GM12878 (cell line): ENCODE data around the gene SETD2. TPM values are rescaled to one million over a fixed set of nuclear protein-coding genes. Genes with fewer than 3 reads are reported as not detected.

Experiments used
- ATAC-seq: fragments of 200-7000 bp; cut with Tn5 transposase; 3 replicates; pipeline ENCODE4 v1.9.1; 2020; ENCODE audit warnings: mild to moderate bottlenecking, moderate library complexity
- BruUV-seq: library from RNA; stranded (reverse); fragments of 400-500 nt; replicated peaks from 2 replicates; lab custom pipeline; 2021; lab: Mats Ljungman, UMichigan
- CTCF ChIA-PET: fragments of 300-600 bp; sonication (Branson Sonifier 250); formaldehyde crosslinking; extraction: SDS; loops from one replicate; lab custom pipeline; 2021; ENCODE audit warnings: inconsistent platforms; lab: Yijun Ruan, JAX
- POLR2A ChIA-PET: fragments of 350-600 bp; formaldehyde crosslinking; extraction: SDS; loops from one replicate; lab custom pipeline; 2021; ENCODE audit warnings: inconsistent platforms; lab: Charles Lee
- RAD21 ChIA-PET: fragments of 300-600 bp; sonication (Branson Sonifier 250); formaldehyde crosslinking; loops from one replicate; lab custom pipeline; 2023; ENCODE audit warnings: antibody characterized with exemption; ENCODE audit not compliant: unreplicated experiment; lab: Charles Lee
- SMC1A ChIA-PET: fragments of 300-600 bp; sonication (Branson Sonifier 250); formaldehyde crosslinking; loops from one replicate; lab custom pipeline; 2023; ENCODE audit not compliant: unreplicated experiment, uncharacterized antibody; lab: Charles Lee
- DNase-seq: peaks from one replicate; pipeline ENCODE4 v3.0.0-alpha.2; 2011; ENCODE audit warnings: low read depth, low spot score
- FAIRE-seq: peaks from 3 replicates; lab custom pipeline; 2011; peaks lifted over from hg19 to GRCh38; lab: Jason Lieb, UNC
- H2AFZ ChIP-seq: 2 replicates; pipeline ENCODE4 v1.6.0; 2011; ENCODE audit warnings: low read depth, low read length, control low read depth; ENCODE audit not compliant: control insufficient read depth
- H3K27ac ChIP-seq: 2 replicates; pipeline ENCODE4 v1.5.1; 2011; ENCODE audit warnings: control low read depth; ENCODE audit not compliant: control insufficient read depth, insufficient read depth
- H3K27me3 ChIP-seq, 2 experiments: replicated peaks in 1 of 2; 2 replicates each; pipeline versions ENCODE4 v1.6.0 to v1.6.1; 2011; ENCODE audit warnings: low read length in 1 of 2; ENCODE audit not compliant: control insufficient read depth in 2 of 2, insufficient read depth in 2 of 2
- H3K36me3 ChIP-seq, 2 experiments: 2 replicates each; pipeline ENCODE4 v1.5.1; 2011; ENCODE audit warnings: low read length in 1 of 2; ENCODE audit not compliant: control insufficient read depth in 2 of 2, insufficient read depth in 2 of 2
- H3K4me1 ChIP-seq: 2 replicates; pipeline ENCODE4 v1.6.1; 2011; ENCODE audit warnings: mild to moderate bottlenecking, low read length, moderate library complexity, mixed read lengths; ENCODE audit not compliant: control insufficient read depth, insufficient read depth
- H3K4me2 ChIP-seq: 2 replicates; pipeline ENCODE4 v1.6.0; 2011; ENCODE audit warnings: control low read depth; ENCODE audit not compliant: control insufficient read depth, insufficient read depth
- H3K4me3 ChIP-seq: fragments of 200-600 bp; sonication (generic); 2 replicates; pipeline ENCODE4 v1.5.1; 2016
- H3K79me2 ChIP-seq: 2 replicates; pipeline ENCODE4 v1.6.0; 2011; ENCODE audit warnings: low read length; ENCODE audit not compliant: control insufficient read depth, insufficient read depth
- H3K9ac ChIP-seq: 2 replicates; pipeline ENCODE4 v1.8.0; 2011; ENCODE audit warnings: low read length, control low read depth, mixed read lengths; ENCODE audit not compliant: control insufficient read depth, insufficient read depth
- H3K9me3 ChIP-seq: replicated peaks from 3 replicates; pipeline ENCODE4 v1.5.1; 2011; ENCODE audit warnings: mild to moderate bottlenecking, low read length; ENCODE audit not compliant: control insufficient read depth, insufficient read depth
- H4K20me1 ChIP-seq: 2 replicates; pipeline ENCODE4 v1.6.0; 2011; ENCODE audit not compliant: control insufficient read depth, insufficient read depth
- ATF7 ChIP-seq: fragments of 450-650 bp; IDR thresholded peaks from 2 replicates; pipeline ENCODE4 v1.6.1; 2016; ENCODE audit warnings: low read depth, mild to moderate bottlenecking
- DPF2 ChIP-seq: fragments of 450-650 bp; IDR thresholded peaks from 2 replicates; pipeline ENCODE4 v1.6.1; 2017; ENCODE audit warnings: mild to moderate bottlenecking
- EZH2 ChIP-seq: IDR thresholded peaks from 2 replicates; pipeline ENCODE4 v1.6.1; 2012; ENCODE audit warnings: low read depth, mild to moderate bottlenecking, control low read depth, inconsistent platforms, low read length, borderline replicate concordance; ENCODE audit not compliant: control insufficient read depth
- IKZF2 ChIP-seq, 2 experiments: fragments of 450-650 bp; IDR thresholded peaks; 2 replicates each; pipeline ENCODE4 v1.6.1; 2017; ENCODE audit warnings: mild to moderate bottlenecking in 2 of 2, moderate library complexity in 2 of 2
- IRF4 ChIP-seq: IDR thresholded peaks from 2 replicates; pipeline ENCODE4 v1.6.1; 2011; ENCODE audit warnings: low read depth, low read length
- KAT2A ChIP-seq: conservative IDR thresholded peaks from 2 replicates; pipeline ENCODE4 v1.6.1; 2011; ENCODE audit warnings: low read depth, low read length; ENCODE audit not compliant: control insufficient read depth
- MTA2 ChIP-seq: fragments of 450-650 bp; IDR thresholded peaks from 2 replicates; pipeline ENCODE4 v1.6.1; 2016; ENCODE audit warnings: low read depth, mild to moderate bottlenecking, moderate library complexity
- POLR2AphosphoS2 ChIP-seq: IDR thresholded peaks from 2 replicates; pipeline ENCODE4 v1.6.1; 2011; ENCODE audit warnings: low read depth, mild to moderate bottlenecking, low read length, improper control_type of control experiment, moderate library complexity
- POU2F2 ChIP-seq: IDR thresholded peaks from 3 replicates; pipeline ENCODE4 v1.6.1; 2011; ENCODE audit warnings: low read depth, mild to moderate bottlenecking, low read length, borderline replicate concordance
- RELA ChIP-seq: fragments of 450-650 bp; IDR thresholded peaks from 2 replicates; pipeline ENCODE4 v1.8.0; 2014; ENCODE audit warnings: borderline replicate concordance; ENCODE audit not compliant: partially characterized antibody
- RUNX3 ChIP-seq: IDR thresholded peaks from 2 replicates; pipeline ENCODE4 v1.6.1; 2012; ENCODE audit warnings: low read length, inconsistent platforms
- SREBF1 ChIP-seq: IDR thresholded peaks from 2 replicates; pipeline ENCODE4 v1.6.1; 2012; ENCODE audit warnings: mild to moderate bottlenecking, low read length
- TBL1XR1 ChIP-seq: IDR thresholded peaks from 2 replicates; pipeline ENCODE4 v1.6.1; 2012; ENCODE audit warnings: low read depth, low read length, improper control_type of control experiment
- YBX1 ChIP-seq: fragments of 450-650 bp; IDR thresholded peaks from 2 replicates; pipeline ENCODE4 v1.6.1; 2016; ENCODE audit warnings: antibody characterized with exemption
- ZNF622 ChIP-seq: fragments of 450-650 bp; IDR thresholded peaks from 2 replicates; pipeline ENCODE4 v1.6.1; 2017; ENCODE audit warnings: mild to moderate bottlenecking, inconsistent platforms
- WGBS: methylation state at CpG from one replicate; pipeline ENCODE4 v1.1.6; 2016; ENCODE audit warnings: low lambda C conversion rate; ENCODE audit not compliant: insufficient replicate concordance, insufficient coverage; ENCODE audit errors: missing lambda C conversion rate; 5-methylcytosine and 5-hydroxymethylcytosine counted together
- in situ Hi-C: fragments of 300-500 bp; cut with MboI; formaldehyde crosslinking; loops from 9 replicates; pipeline ENCODE4 v1.14.3; 2018; ENCODE audit warnings: mixed read lengths
- intact Hi-C: fragments of 100-400 bp; cut with micrococcal nuclease; formaldehyde crosslinking; loops from one replicate; pipeline ENCODE4 v1.14.2; 2022; ENCODE audit not compliant: unreplicated experiment
- polyA plus RNA-seq, 11 experiments: library from polyadenylated mRNA; depleted of rRNA in 4 of 11; unstranded in 6 of 11; stranded (reverse) in 5 of 11; fragments of >200 nt; fragmentation: Nextera tagmentation in 4 of 11; fragmentation: Illumina TruSeq in 1 of 11; extraction: Ambion mirVana in 4 of 11; extraction: Trizol in 1 of 11; gene quantifications; 1 replicate in 1 of 11; 2 replicates in 10 of 11; pipeline versions ENCODE4 v1.2.1 to v1.2.3, GENCODE V29; 2011 to 2016; ENCODE audit warnings: inconsistent platforms in 2 of 11, missing spikeins in 2 of 11, low read depth in 1 of 11
- total RNA-seq, 4 experiments: library from RNA; depleted of rRNA in 3 of 4; stranded (reverse); fragments of >200 nt in 3 of 4; fragmentation: Illumina TruSeq in 1 of 4; extraction: Trizol in 1 of 4; gene quantifications; 2 replicates each; pipeline versions ENCODE4 v1.2.1 to v1.2.3, GENCODE V29; 2013 to 2021
- TF ChIP-seq, protein P1 (sequence below): fragments of 150-350 bp; IDR thresholded peaks from 2 replicates; pipeline ENCODE4 v1.6.1; 2014; ENCODE audit warnings: mild to moderate bottlenecking, low read depth, low read length

SETD2 gene
- total and polyA plus RNA-seq, 10 of the 15 experiments (the other 5 are each of a cell fraction or from before 2014, with no cell fraction given) = 8.4 to 44.9 (median 24.5) TPM

DNA sequence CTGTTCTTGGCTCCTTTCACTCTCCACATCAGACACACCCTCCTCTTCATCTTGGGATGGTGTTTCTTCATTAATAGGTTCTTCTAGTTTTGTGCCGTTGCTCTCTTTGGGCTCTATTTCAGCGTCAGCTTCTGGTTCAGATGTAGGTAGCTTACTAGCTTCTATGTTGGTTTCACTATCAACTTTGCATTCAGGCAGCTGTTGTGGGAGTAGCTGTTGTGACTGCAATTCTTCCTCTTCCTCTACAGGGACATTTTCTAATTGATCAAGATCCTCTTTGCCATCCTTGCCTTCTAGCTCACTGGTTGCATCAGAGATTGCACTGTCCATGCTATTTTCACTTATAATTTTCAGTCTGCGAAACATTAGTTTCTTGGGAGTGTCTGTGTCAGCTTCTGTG lies 80.1 kb downstream of the SETD2 start (continued):
- TF ChIP-seq, protein P1, sequence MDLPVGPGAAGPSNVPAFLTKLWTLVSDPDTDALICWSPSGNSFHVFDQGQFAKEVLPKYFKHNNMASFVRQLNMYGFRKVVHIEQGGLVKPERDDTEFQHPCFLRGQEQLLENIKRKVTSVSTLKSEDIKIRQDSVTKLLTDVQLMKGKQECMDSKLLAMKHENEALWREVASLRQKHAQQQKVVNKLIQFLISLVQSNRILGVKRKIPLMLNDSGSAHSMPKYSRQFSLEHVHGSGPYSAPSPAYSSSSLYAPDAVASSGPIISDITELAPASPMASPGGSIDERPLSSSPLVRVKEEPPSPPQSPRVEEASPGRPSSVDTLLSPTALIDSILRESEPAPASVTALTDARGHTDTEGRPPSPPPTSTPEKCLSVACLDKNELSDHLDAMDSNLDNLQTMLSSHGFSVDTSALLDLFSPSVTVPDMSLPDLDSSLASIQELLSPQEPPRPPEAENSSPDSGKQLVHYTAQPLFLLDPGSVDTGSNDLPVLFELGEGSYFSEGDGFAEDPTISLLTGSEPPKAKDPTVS = no peak

DNA sequence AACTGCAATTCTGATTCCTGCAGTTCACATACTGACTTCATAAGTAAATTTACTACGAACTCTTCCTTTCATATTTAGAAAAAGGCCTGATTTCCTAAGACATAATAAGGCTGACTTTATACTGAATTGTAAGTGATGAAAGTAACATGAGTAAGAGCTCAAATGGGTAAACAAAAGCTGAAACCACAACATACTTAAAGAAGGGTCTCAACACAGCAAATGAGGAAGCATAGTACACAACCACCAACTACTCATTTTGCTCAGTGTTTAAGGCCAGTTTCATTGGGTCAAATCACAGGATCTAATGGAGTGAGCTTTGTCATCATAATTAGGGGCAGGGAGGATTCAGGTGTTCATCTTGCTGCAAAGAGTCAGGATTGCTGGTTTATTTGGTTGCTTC lies 81.4 kb downstream of the SETD2 start:
- H3K36me3 ChIP-seq = peaks cover 6 to 25% of the 10 kb centered on the region in 2 experiments
- in situ Hi-C loops (no loop called here), intact Hi-C loops (loop anchor here (10.0 kb wide), 2 partner anchors 142 to 242 kb away; no protein-coding TSS in a partner anchor)
- ATAC-seq = peak; percentile 95
- SMC1A ChIA-PET = interaction anchor here (0.5 to 2.9 kb wide), 21 partner anchors 9 to 242 kb away, joined by 3 to 17 read pairs (median 4); partner anchors contain the start of gene SETD2
- no peak overlapping the region for H3K9ac ChIP-seq
- BruUV-seq = no TSS peak
- TF ChIP-seq IRF4 (0 out of 2 replicates have a peak, but pooled peaks have one; percentile 41), YBX1 (no peak), TBL1XR1 (no peak), KAT2A (no peak), POU2F2 (no peak), RELA (no peak), IKZF2 (IDR thresholded peaks at IDR 0.05) (peak in 1 of 2 experiments; percentile 43; a peak in 1 of 4 replicates), EZH2 (no peak), DPF2 (no peak), ATF7 (peak; percentile 25; the same call in 1 of the 2 replicates), MTA2 (peak; percentile 62; the same call in 1 of the 2 replicates), RUNX3 (peak; percentile 84), POLR2AphosphoS2 (no peak), ZNF622 (no peak), SREBF1 (no peak)
- TF ChIP-seq, all 136 proteins: peak for 5
- Histone ChIP-seq H3K9me3 (no peaks in the 10 kb centered on the region), H4K20me1 (no peaks in the 10 kb centered on the region; the same call in 1 of the 2 replicates), H3K27ac (0 out of 2 replicates have a peak overlapping the region, but pooled peaks have one; percentile 4), H2AFZ (no peak overlapping the region), H3K4me2 (peak overlapping the region; percentile 28; the same call in 1 of the 2 replicates), H3K79me2 (peaks cover 8% of the 10 kb centered on the region), H3K4me3 (no peak overlapping the region), H3K4me1 (peaks cover 18% of the 10 kb centered on the region), H3K27me3 (no peaks in the 10 kb centered on the region)
- FAIRE-seq (peak; percentile 74), DNase-seq (peak; percentile 51)
- ChIA-PET RAD21 (interaction anchor here (1.0 to 2.8 kb wide), 5 partner anchors 14 to 241 kb away, joined by 3 to 21 read pairs (median 6); partner anchors contain the start of gene SETD2), POLR2A (interaction anchor here (0.7 to 1.6 kb wide), 5 partner anchors 9 to 86 kb away, joined by 3 to 5 read pairs (median 4); no protein-coding TSS in a partner anchor), CTCF (interaction anchor here (0.6 to 1.6 kb wide), 12 partner anchors 10 to 288 kb away, joined by 3 to 9 read pairs (median 3); no protein-coding TSS in a partner anchor)
- WGBS = 3% methylated on average over 1 of the region's 1 CpG
